GM12878 (cell line): ENCODE results near the gene TENT4B. TPM values are rescaled to one million over a fixed set of nuclear protein-coding genes. Genes with fewer than 3 reads are reported as not detected.

ENCODE experiments used
- ATAC-seq: fragments of 200-7000 bp; cut with Tn5 transposase; 3 replicates; pipeline ENCODE4 v1.9.1; 2020; ENCODE audit warnings: mild to moderate bottlenecking, moderate library complexity
- BruUV-seq: library from RNA; stranded (reverse); fragments of 400-500 nt; replicated peaks from 2 replicates; lab custom pipeline; 2021; lab: Mats Ljungman, UMichigan
- CTCF ChIA-PET: fragments of 300-600 bp; sonication (Branson Sonifier 250); formaldehyde crosslinking; extraction: SDS; loops from one replicate; lab custom pipeline; 2021; ENCODE audit warnings: inconsistent platforms; lab: Yijun Ruan, JAX
- POLR2A ChIA-PET: fragments of 350-600 bp; formaldehyde crosslinking; extraction: SDS; loops from one replicate; lab custom pipeline; 2021; ENCODE audit warnings: inconsistent platforms; lab: Charles Lee
- RAD21 ChIA-PET: fragments of 300-600 bp; sonication (Branson Sonifier 250); formaldehyde crosslinking; loops from one replicate; lab custom pipeline; 2023; ENCODE audit warnings: antibody characterized with exemption; ENCODE audit not compliant: unreplicated experiment; lab: Charles Lee
- SMC1A ChIA-PET: fragments of 300-600 bp; sonication (Branson Sonifier 250); formaldehyde crosslinking; loops from one replicate; lab custom pipeline; 2023; ENCODE audit not compliant: unreplicated experiment, uncharacterized antibody; lab: Charles Lee
- DNase-seq: peaks from one replicate; pipeline ENCODE4 v3.0.0-alpha.2; 2011; ENCODE audit warnings: low read depth, low spot score
- FAIRE-seq: peaks from 3 replicates; lab custom pipeline; 2011; peaks lifted over from hg19 to GRCh38; lab: Jason Lieb, UNC
- H2AFZ ChIP-seq: 2 replicates; pipeline ENCODE4 v1.6.0; 2011; ENCODE audit warnings: low read depth, low read length, control low read depth; ENCODE audit not compliant: control insufficient read depth
- H3K27ac ChIP-seq: 2 replicates; pipeline ENCODE4 v1.5.1; 2011; ENCODE audit warnings: control low read depth; ENCODE audit not compliant: control insufficient read depth, insufficient read depth
- H3K27me3 ChIP-seq, 2 experiments: replicated peaks in 1 of 2; 2 replicates each; pipeline versions ENCODE4 v1.6.0 to v1.6.1; 2011; ENCODE audit warnings: low read length in 1 of 2; ENCODE audit not compliant: control insufficient read depth in 2 of 2, insufficient read depth in 2 of 2
- H3K36me3 ChIP-seq, 2 experiments: 2 replicates each; pipeline ENCODE4 v1.5.1; 2011; ENCODE audit warnings: low read length in 1 of 2; ENCODE audit not compliant: control insufficient read depth in 2 of 2, insufficient read depth in 2 of 2
- H3K4me1 ChIP-seq: 2 replicates; pipeline ENCODE4 v1.6.1; 2011; ENCODE audit warnings: mild to moderate bottlenecking, low read length, moderate library complexity, mixed read lengths; ENCODE audit not compliant: control insufficient read depth, insufficient read depth
- H3K4me2 ChIP-seq: 2 replicates; pipeline ENCODE4 v1.6.0; 2011; ENCODE audit warnings: control low read depth; ENCODE audit not compliant: control insufficient read depth, insufficient read depth
- H3K4me3 ChIP-seq: fragments of 200-600 bp; sonication (generic); 2 replicates; pipeline ENCODE4 v1.5.1; 2016
- H3K79me2 ChIP-seq: 2 replicates; pipeline ENCODE4 v1.6.0; 2011; ENCODE audit warnings: low read length; ENCODE audit not compliant: control insufficient read depth, insufficient read depth
- H3K9ac ChIP-seq: 2 replicates; pipeline ENCODE4 v1.8.0; 2011; ENCODE audit warnings: low read length, control low read depth, mixed read lengths; ENCODE audit not compliant: control insufficient read depth, insufficient read depth
- H3K9me3 ChIP-seq: replicated peaks from 3 replicates; pipeline ENCODE4 v1.5.1; 2011; ENCODE audit warnings: mild to moderate bottlenecking, low read length; ENCODE audit not compliant: control insufficient read depth, insufficient read depth
- H4K20me1 ChIP-seq: 2 replicates; pipeline ENCODE4 v1.6.0; 2011; ENCODE audit not compliant: control insufficient read depth, insufficient read depth
- ATF3 ChIP-seq: IDR thresholded peaks from 2 replicates; pipeline ENCODE4 v1.6.1; 2011; ENCODE audit warnings: low read depth, mild to moderate bottlenecking, low read length, moderate library complexity, borderline replicate concordance; ENCODE audit errors: extremely low read depth
- CBX5 ChIP-seq: sonication (generic); IDR thresholded peaks from 2 replicates; pipeline ENCODE4 v1.6.1; 2016; ENCODE audit warnings: low read depth, moderate library complexity, mild to moderate bottlenecking, inconsistent platforms
- IKZF2 ChIP-seq, 2 experiments: fragments of 450-650 bp; IDR thresholded peaks; 2 replicates each; pipeline ENCODE4 v1.6.1; 2017; ENCODE audit warnings: mild to moderate bottlenecking in 2 of 2, moderate library complexity in 2 of 2
- KAT2A ChIP-seq: conservative IDR thresholded peaks from 2 replicates; pipeline ENCODE4 v1.6.1; 2011; ENCODE audit warnings: low read depth, low read length; ENCODE audit not compliant: control insufficient read depth
- NFXL1 ChIP-seq: fragments of 450-650 bp; IDR thresholded peaks from 2 replicates; pipeline ENCODE4 v1.6.1; 2017; ENCODE audit warnings: antibody characterized with exemption, mild to moderate bottlenecking, borderline replicate concordance
- PBX3 ChIP-seq: IDR thresholded peaks from 2 replicates; pipeline ENCODE4 v1.6.1; 2011; ENCODE audit warnings: mild to moderate bottlenecking, low read depth, low read length, moderate library complexity; ENCODE audit not compliant: insufficient replicate concordance
- POLR2AphosphoS5 ChIP-seq: IDR thresholded peaks from 2 replicates; pipeline ENCODE4 v1.6.1; 2011; ENCODE audit warnings: mild to moderate bottlenecking, low read length, inconsistent platforms
- RCOR1 ChIP-seq: conservative IDR thresholded peaks from 2 replicates; pipeline ENCODE4 v1.6.1; 2012; ENCODE audit warnings: low read depth, low read length, improper control_type of control experiment
- RELB ChIP-seq: fragments of 450-650 bp; IDR thresholded peaks from 2 replicates; pipeline ENCODE4 v1.6.1; 2017; ENCODE audit warnings: low read depth, mild to moderate bottlenecking, moderate library complexity
- STAT1 ChIP-seq: fragments of 450-650 bp; conservative IDR thresholded peaks from 2 replicates; pipeline ENCODE4 v1.6.1; 2014; ENCODE audit warnings: antibody characterized with exemption, mild to moderate bottlenecking
- TAF1 ChIP-seq: IDR thresholded peaks from 2 replicates; pipeline ENCODE4 v1.6.1; 2011; ENCODE audit warnings: mild to moderate bottlenecking, low read depth, low read length, borderline replicate concordance
- TARDBP ChIP-seq: IDR thresholded peaks from 2 replicates; pipeline ENCODE4 v1.6.1; 2016; ENCODE audit warnings: borderline replicate concordance
- ZSCAN29 ChIP-seq: fragments of 450-650 bp; IDR thresholded peaks from 2 replicates; pipeline ENCODE4 v1.6.1; 2017; ENCODE audit warnings: mild to moderate bottlenecking, moderate library complexity
- WGBS: methylation state at CpG from one replicate; pipeline ENCODE4 v1.1.6; 2016; ENCODE audit warnings: low lambda C conversion rate; ENCODE audit not compliant: insufficient replicate concordance, insufficient coverage; ENCODE audit errors: missing lambda C conversion rate; 5-methylcytosine and 5-hydroxymethylcytosine counted together
- in situ Hi-C: fragments of 300-500 bp; cut with MboI; formaldehyde crosslinking; loops from 9 replicates; pipeline ENCODE4 v1.14.3; 2018; ENCODE audit warnings: mixed read lengths
- intact Hi-C: fragments of 100-400 bp; cut with micrococcal nuclease; formaldehyde crosslinking; loops from one replicate; pipeline ENCODE4 v1.14.2; 2022; ENCODE audit not compliant: unreplicated experiment
- polyA plus RNA-seq, 11 experiments: library from polyadenylated mRNA; depleted of rRNA in 4 of 11; unstranded in 6 of 11; stranded (reverse) in 5 of 11; fragments of >200 nt; fragmentation: Nextera tagmentation in 4 of 11; fragmentation: Illumina TruSeq in 1 of 11; extraction: Ambion mirVana in 4 of 11; extraction: Trizol in 1 of 11; gene quantifications; 1 replicate in 1 of 11; 2 replicates in 10 of 11; pipeline versions ENCODE4 v1.2.1 to v1.2.3, GENCODE V29; 2011 to 2016; ENCODE audit warnings: inconsistent platforms in 2 of 11, missing spikeins in 2 of 11, low read depth in 1 of 11
- total RNA-seq, 4 experiments: library from RNA; depleted of rRNA in 3 of 4; stranded (reverse); fragments of >200 nt in 3 of 4; fragmentation: Illumina TruSeq in 1 of 4; extraction: Trizol in 1 of 4; gene quantifications; 2 replicates each; pipeline versions ENCODE4 v1.2.1 to v1.2.3, GENCODE V29; 2013 to 2021
- TF ChIP-seq, protein P1 (sequence below): fragments of 450-650 bp; formaldehyde crosslinking; IDR thresholded peaks from 2 replicates; pipeline ENCODE4 v1.4.0; 2022; ENCODE audit warnings: mild to moderate bottlenecking, moderate library complexity

Gene TENT4B
- total and polyA plus RNA-seq, 10 of the 15 experiments (the other 5 are each of a cell fraction or from before 2014, with no cell fraction given) = 4.4 to 16.7 (median 10.8) TPM

- TF ChIP-seq, protein P1, sequence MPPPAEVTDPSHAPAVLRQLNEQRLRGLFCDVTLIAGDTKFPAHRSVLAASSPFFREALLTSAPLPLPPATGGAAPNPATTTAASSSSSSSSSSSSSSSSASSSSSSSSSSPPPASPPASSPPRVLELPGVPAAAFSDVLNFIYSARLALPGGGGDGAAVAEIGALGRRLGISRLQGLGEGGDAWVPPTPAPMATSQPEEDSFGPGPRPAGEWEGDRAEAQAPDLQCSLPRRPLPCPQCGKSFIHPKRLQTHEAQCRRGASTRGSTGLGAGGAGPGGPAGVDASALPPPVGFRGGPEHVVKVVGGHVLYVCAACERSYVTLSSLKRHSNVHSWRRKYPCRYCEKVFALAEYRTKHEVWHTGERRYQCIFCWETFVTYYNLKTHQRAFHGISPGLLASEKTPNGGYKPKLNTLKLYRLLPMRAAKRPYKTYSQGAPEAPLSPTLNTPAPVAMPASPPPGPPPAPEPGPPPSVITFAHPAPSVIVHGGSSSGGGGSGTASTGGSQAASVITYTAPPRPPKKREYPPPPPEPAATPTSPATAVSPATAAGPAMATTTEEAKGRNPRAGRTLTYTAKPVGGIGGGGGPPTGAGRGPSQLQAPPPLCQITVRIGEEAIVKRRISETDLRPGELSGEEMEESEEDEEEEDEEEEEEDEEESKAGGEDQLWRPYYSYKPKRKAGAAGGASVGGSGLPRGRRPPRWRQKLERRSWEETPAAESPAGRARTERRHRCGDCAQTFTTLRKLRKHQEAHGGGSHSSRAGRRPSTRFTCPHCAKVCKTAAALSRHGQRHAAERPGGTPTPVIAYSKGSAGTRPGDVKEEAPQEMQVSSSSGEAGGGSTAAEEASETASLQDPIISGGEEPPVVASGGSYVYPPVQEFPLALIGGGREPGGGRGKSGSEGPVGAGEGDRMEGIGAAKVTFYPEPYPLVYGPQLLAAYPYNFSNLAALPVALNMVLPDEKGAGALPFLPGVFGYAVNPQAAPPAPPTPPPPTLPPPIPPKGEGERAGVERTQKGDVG (CRISPR knock-in tag) = no peak
- TF ChIP-seq TARDBP (no peak), ZSCAN29 (no peak), IKZF2 (IDR thresholded peaks at IDR 0.05) (no peak)
Measured at GRCh38 chr16:50271148-50272041, 118.3 kb downstream of the TENT4B start (continued).

DNA sequence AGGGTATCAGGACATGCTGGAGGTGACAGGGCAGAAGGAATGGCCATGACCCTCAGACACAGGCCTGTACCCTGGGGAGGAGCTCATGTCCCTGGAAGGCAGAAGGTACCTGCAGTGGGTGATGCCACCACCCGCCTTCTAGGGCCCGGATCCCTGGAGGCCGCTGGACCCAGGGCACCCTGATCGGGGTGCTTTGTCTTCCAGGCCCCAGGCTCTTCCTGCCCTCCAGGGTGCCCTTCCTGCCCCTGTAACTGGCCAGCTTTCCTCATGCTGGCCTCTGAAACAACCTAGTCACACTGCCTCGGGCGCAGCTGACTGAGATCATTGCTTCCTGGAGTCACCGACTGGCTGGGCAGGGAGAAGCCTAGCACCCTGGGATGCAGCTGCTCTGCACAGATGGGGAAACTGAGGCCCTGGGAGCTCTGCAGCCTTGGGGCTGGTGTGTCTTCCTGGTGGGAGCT lies 119.0 kb downstream of the TENT4B start:
- Histone ChIP-seq H3K36me3 (0 out of 4 replicates have a peak, but pooled peaks cover 0 to 2% of the 10 kb centered on the region in 2 experiments), H3K27ac (no peak overlapping the region), H4K20me1 (no peaks in the 10 kb centered on the region), H3K4me3 (no peak overlapping the region), H3K79me2 (peaks cover 54% of the 10 kb centered on the region), H3K4me2 (no peak overlapping the region), H2AFZ (no peak overlapping the region), H3K27me3 (no peaks in the 10 kb centered on the region), H3K4me1 (peaks cover 40% of the 10 kb centered on the region), H3K9me3 (no peaks in the 10 kb centered on the region), H3K9ac (no peak overlapping the region)
- ChIA-PET SMC1A (interaction anchor here (1.1 to 4.0 kb wide), 2 partner anchors 11 to 82 kb away, joined by 4 to 18 read pairs; no protein-coding TSS in a partner anchor), POLR2A (interaction anchor here (1.1 to 1.7 kb wide), 3 partner anchors 8 to 150 kb away, joined by 3 to 7 read pairs (median 3); no protein-coding TSS in a partner anchor), CTCF (interaction anchor here (0.8 to 3.8 kb wide), 5 partner anchors 7 to 406 kb away, joined by 3 to 24 read pairs (median 9); no protein-coding TSS in a partner anchor), RAD21 (interaction anchor here (3.8 kb wide), 1 partner anchor 10 kb away, joined by 24 read pairs; no protein-coding TSS in a partner anchor)
- 94% methylated on average over 7 of the region's 7 CpGs for WGBS
- DNase-seq = no peak
- ATAC-seq = no peak
- FAIRE-seq = no peak
- BruUV-seq = no TSS peak
- intact Hi-C loops (loop anchor here (5.0 to 10.0 kb wide), 2 partner anchors 117 to 410 kb away; partner anchors contain the start of genes SNX20 and TENT4B), in situ Hi-C loops (no loop called here)
- TF ChIP-seq RCOR1 (no peak), PBX3 (no peak), POLR2AphosphoS5 (no peak), TAF1 (no peak), STAT1 (no peak), CBX5 (no peak), NFXL1 (no peak), RELB (no peak), KAT2A (no peak), ATF3 (no peak)
